Activated T-cell treated with anti-CD3 and anti-CD28 coated beads for 48 hours (primary cell): Measurements from ENCODE around the gene EEFSEC.

ENCODE experiments used
- DNase-seq: peaks from one replicate; pipeline ENCODE4 v3.0.0-alpha.2; 2020; ENCODE audit warnings: low read depth

Gene EEFSEC

GRCh38 chr3:128153156-128154041 lies at the start of gene EEFSEC:
Gene EEFSEC, plus strand, starts transcription at chr3:128153481. Its CDS starts 27 bp downstream, at chr3:128153508.
- DNase-seq = peak; percentile 86

- DNase-seq = no peak
Observed at GRCh38 chr3:128107834-128108233, 45.4 kb upstream of the EEFSEC start.

GRCh38 chr3:128111147-128111546 lies 42.1 kb upstream of the EEFSEC start:
- DNase-seq = no peak

GRCh38 chr3:128112357-128112968 lies 40.8 kb upstream of the EEFSEC start:
- no peak for DNase-seq

- DNase-seq = no peak
Observed at GRCh38 chr3:128113817-128114794, 39.2 kb upstream of the EEFSEC start.

GRCh38 chr3:128122013-128122412 lies 31.3 kb upstream of the EEFSEC start:
- no peak for DNase-seq

GRCh38 chr3:128123156-128123537 lies 30.1 kb upstream of the EEFSEC start:
- DNase-seq = no peak

GRCh38 chr3:128123538-128124368 lies 29.5 kb upstream of the EEFSEC start, which contains the start of gene RUVBL1:
Gene RUVBL1, minus strand, starts transcription at chr3:128123812. Its CDS starts 88 bp downstream, at chr3:128123724.
- peak; percentile 94 for DNase-seq

GRCh38 chr3:128127236-128127635 lies 26.0 kb upstream of the EEFSEC start:
- DNase-seq = no peak

GRCh38 chr3:128128251-128128650 lies 25.0 kb upstream of the EEFSEC start:
- no peak for DNase-seq

GRCh38 chr3:128131897-128132646 lies 21.2 kb upstream of the EEFSEC start:
- no peak for DNase-seq

GRCh38 chr3:128133273-128133883 lies 19.9 kb upstream of the EEFSEC start:
- DNase-seq = peak; percentile 10

GRCh38 chr3:128143496-128143895 lies 9.8 kb upstream of the EEFSEC start:
- DNase-seq = no peak

- DNase-seq = no peak
Observed at GRCh38 chr3:128144512-128145187, 8.6 kb upstream of the EEFSEC start.

GRCh38 chr3:128145279-128145678 lies 8.0 kb upstream of the EEFSEC start:
- DNase-seq = no peak

GRCh38 chr3:128146201-128146600 lies 7.1 kb upstream of the EEFSEC start:
- no peak for DNase-seq

- DNase-seq = no peak
Observed at GRCh38 chr3:128149650-128150049, 3.6 kb upstream of the EEFSEC start.

- DNase-seq = no peak
Observed at GRCh38 chr3:128151758-128152274, 1.5 kb upstream of the EEFSEC start.
